ENCODE measurements around the gene DIRAS3. TPM values are rescaled to one million over a fixed set of nuclear protein-coding genes. Genes with fewer than 3 reads are reported as not detected.
"Not testable (repeated sequence)": the region's sequence is repeated elsewhere in the genome, so short reads cannot be mapped to it uniquely, and the experiment has no call there.

Gene DIRAS3
- total RNA-seq, 1 donor from 2014 or later = 1.3 TPM

- peaks cover 2% of the 10 kb centered on the region for H3K9me3 Mint-ChIP-seq
- Histone ChIP-seq H3K27me3 (no peaks in the 10 kb centered on the region), H4K20me1 (ENCODE audit: low read depth) (no peaks in the 10 kb centered on the region), H3K4me2 (no peak overlapping the region), H3K36me3 (no peaks in the 10 kb centered on the region), H3K79me2 (ENCODE audit: low read depth) (no peaks in the 10 kb centered on the region), H3K9me3 (ENCODE audit: low read depth) (no peaks in the 10 kb centered on the region), H3K4me3 (no peak overlapping the region), H3K4me1 (peaks cover 18% of the 10 kb centered on the region), H3K9ac (no peak overlapping the region), H3F3A (ENCODE audit: low read depth) (no peaks in the 10 kb centered on the region), H2AFZ (replicated peaks) (no peak overlapping the region), H3K27ac (no peak overlapping the region)
- TF ChIP-seq EZH2phosphoT487 (IDR thresholded peaks at IDR 0.05) = no peak
- no peak for TF ChIP-seq EZH2 (IDR thresholded peaks at IDR 0.05)
- TF ChIP-seq CTCF (IDR thresholded peaks at IDR 0.05) = no peak
- H3K27ac Mint-ChIP-seq = no peak overlapping the region
- no peak overlapping the region for H3K4me3 Mint-ChIP-seq
- H3K4me1 Mint-ChIP-seq = peaks cover 25% of the 10 kb centered on the region
- peaks cover under 1% of the 10 kb centered on the region for H3K27me3 Mint-ChIP-seq (ENCODE audit: insufficient read depth, low read depth)
- no peaks in the 10 kb centered on the region for H3K36me3 Mint-ChIP-seq
- peak; percentile 5 for DNase-seq (ENCODE audit: low spot score)
Observed at GRCh38 chr1:68011657-68012375, 38.6 kb downstream of the DIRAS3 start.

GRCh38 chr1:68010543-68010942 lies 39.9 kb downstream of the DIRAS3 start:
- Mint-ChIP-seq H3K9me3 (peaks cover 6% of the 10 kb centered on the region), H3K36me3 (no peaks in the 10 kb centered on the region), H3K4me3 (no peak overlapping the region), H3K27me3 (ENCODE audit: insufficient read depth, low read depth) (peaks cover 3% of the 10 kb centered on the region), H3K4me1 (peaks cover 13% of the 10 kb centered on the region), H3K27ac (no peak overlapping the region)
- no peaks in the 10 kb centered on the region for H3K27me3 ChIP-seq
- H3K9me3 ChIP-seq (ENCODE audit: low read depth) = no peaks in the 10 kb centered on the region
- no peak overlapping the region for H3K4me2 ChIP-seq
- H2AFZ ChIP-seq (replicated peaks) = no peak overlapping the region
- H3F3A ChIP-seq (ENCODE audit: low read depth) = no peaks in the 10 kb centered on the region
- H3K36me3 ChIP-seq = no peaks in the 10 kb centered on the region
- TF ChIP-seq EZH2 (IDR thresholded peaks at IDR 0.05) (no peak), EZH2phosphoT487 (IDR thresholded peaks at IDR 0.05) (no peak), CTCF (IDR thresholded peaks at IDR 0.05) (no peak)
- no peak overlapping the region for H3K27ac ChIP-seq
- peaks cover 6% of the 10 kb centered on the region for H3K4me1 ChIP-seq
- no peak overlapping the region for H3K9ac ChIP-seq
- no peaks in the 10 kb centered on the region for H4K20me1 ChIP-seq (ENCODE audit: low read depth)
- H3K4me3 ChIP-seq = no peak overlapping the region
- H3K79me2 ChIP-seq (ENCODE audit: low read depth) = no peaks in the 10 kb centered on the region
- no peak for DNase-seq (ENCODE audit: low spot score)

- Histone ChIP-seq H4K20me1 (ENCODE audit: low read depth) (no peaks in the 10 kb centered on the region), H3K27me3 (no peaks in the 10 kb centered on the region), H3F3A (ENCODE audit: low read depth) (no peaks in the 10 kb centered on the region), H3K36me3 (no peaks in the 10 kb centered on the region), H3K79me2 (ENCODE audit: low read depth) (no peaks in the 10 kb centered on the region), H3K4me1 (peaks cover 5% of the 10 kb centered on the region), H3K4me2 (no peak overlapping the region), H3K27ac (no peak overlapping the region), H3K9me3 (ENCODE audit: low read depth) (no peaks in the 10 kb centered on the region), H3K9ac (no peak overlapping the region), H2AFZ (replicated peaks) (no peak overlapping the region), H3K4me3 (no peak overlapping the region)
- TF ChIP-seq EZH2phosphoT487 (IDR thresholded peaks at IDR 0.05) (no peak), CTCF (IDR thresholded peaks at IDR 0.05) (peak; percentile 35)
- no peaks in the 10 kb centered on the region for H3K36me3 Mint-ChIP-seq
- no peak for DNase-seq (ENCODE audit: low spot score)
- H3K4me1 Mint-ChIP-seq = peaks cover 13% of the 10 kb centered on the region
- H3K27ac Mint-ChIP-seq = no peak overlapping the region
- peaks cover 6% of the 10 kb centered on the region for H3K9me3 Mint-ChIP-seq
- no peak overlapping the region for H3K4me3 Mint-ChIP-seq
- H3K27me3 Mint-ChIP-seq (ENCODE audit: insufficient read depth, low read depth) = peaks cover 3% of the 10 kb centered on the region
Observed at GRCh38 chr1:68010090-68010489, 40.3 kb downstream of the DIRAS3 start.

- not testable (repeated sequence) for H3K27me3 Mint-ChIP-seq (ENCODE audit: insufficient read depth, low read depth); H3K36me3 ChIP-seq; H3K36me3 Mint-ChIP-seq; H3K27me3 ChIP-seq; H3F3A ChIP-seq (ENCODE audit: low read depth); H3K4me1 ChIP-seq; H3K79me2 ChIP-seq (ENCODE audit: low read depth); H3K4me1 Mint-ChIP-seq; H3K9ac ChIP-seq; H3K4me2 ChIP-seq; H2AFZ ChIP-seq (replicated peaks); H3K27ac ChIP-seq; H3K9me3 ChIP-seq (ENCODE audit: low read depth); H3K4me3 Mint-ChIP-seq; H3K27ac Mint-ChIP-seq; H3K4me3 ChIP-seq; DNase-seq (ENCODE audit: low spot score); H4K20me1 ChIP-seq (ENCODE audit: low read depth)
- H3K9me3 Mint-ChIP-seq = peaks cover 36% of the 10 kb centered on the region
Observed at GRCh38 chr1:68003626-68004025, 46.8 kb downstream of the DIRAS3 start.

All from neural progenitor cell (in vitro differentiated cells).